ENCODE data around the gene ZNHIT3.

ZNHIT3 gene

GRCh38 chr17:36503456-36504155, 17.1 kb downstream of the ZNHIT3 start:
- Histone ChIP-seq H3K4me1 (ENCODE audit: control insufficient read depth, low read length) (no peaks in the 10 kb centered on the region), H3K4me3 (ENCODE audit: low read length) (no peak overlapping the region), H3K36me3 (ENCODE audit: control insufficient read depth, low read length) (peaks cover 81% of the 10 kb centered on the region), H3K27me3 (ENCODE audit: control insufficient read depth, low read length) (no peaks in the 10 kb centered on the region), H3K9me2 (replicated peaks; ENCODE audit: control insufficient read depth, low read length) (no peaks in the 10 kb centered on the region), H3K4me2 (ENCODE audit: low read length) (no peak overlapping the region), H3K27ac (ENCODE audit: low read depth, low read length) (no peak overlapping the region), H3F3A (ENCODE audit: control insufficient read depth, insufficient read depth) (0 out of 2 replicates have a peak, but pooled peaks cover 2% of the 10 kb centered on the region), H3K79me2 (ENCODE audit: control insufficient read depth, low read length) (no peaks in the 10 kb centered on the region), H3K9me3 (ENCODE audit: control insufficient read depth, insufficient read depth, low read length) (no peaks in the 10 kb centered on the region), H4K20me1 (ENCODE audit: control insufficient read depth, insufficient read depth, low read depth, low read length) (no peaks in the 10 kb centered on the region)
- no peak for TF ChIP-seq EZH2phosphoT487 (IDR thresholded peaks at IDR 0.05; ENCODE audit: borderline replicate concordance, low read length)
- TF ChIP-seq, protein P1, sequence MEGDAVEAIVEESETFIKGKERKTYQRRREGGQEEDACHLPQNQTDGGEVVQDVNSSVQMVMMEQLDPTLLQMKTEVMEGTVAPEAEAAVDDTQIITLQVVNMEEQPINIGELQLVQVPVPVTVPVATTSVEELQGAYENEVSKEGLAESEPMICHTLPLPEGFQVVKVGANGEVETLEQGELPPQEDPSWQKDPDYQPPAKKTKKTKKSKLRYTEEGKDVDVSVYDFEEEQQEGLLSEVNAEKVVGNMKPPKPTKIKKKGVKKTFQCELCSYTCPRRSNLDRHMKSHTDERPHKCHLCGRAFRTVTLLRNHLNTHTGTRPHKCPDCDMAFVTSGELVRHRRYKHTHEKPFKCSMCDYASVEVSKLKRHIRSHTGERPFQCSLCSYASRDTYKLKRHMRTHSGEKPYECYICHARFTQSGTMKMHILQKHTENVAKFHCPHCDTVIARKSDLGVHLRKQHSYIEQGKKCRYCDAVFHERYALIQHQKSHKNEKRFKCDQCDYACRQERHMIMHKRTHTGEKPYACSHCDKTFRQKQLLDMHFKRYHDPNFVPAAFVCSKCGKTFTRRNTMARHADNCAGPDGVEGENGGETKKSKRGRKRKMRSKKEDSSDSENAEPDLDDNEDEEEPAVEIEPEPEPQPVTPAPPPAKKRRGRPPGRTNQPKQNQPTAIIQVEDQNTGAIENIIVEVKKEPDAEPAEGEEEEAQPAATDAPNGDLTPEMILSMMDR (IDR thresholded peaks at IDR 0.05; ENCODE audit: low read depth, low read length, poor library complexity, severe bottlenecking) = no peak

DNA sequence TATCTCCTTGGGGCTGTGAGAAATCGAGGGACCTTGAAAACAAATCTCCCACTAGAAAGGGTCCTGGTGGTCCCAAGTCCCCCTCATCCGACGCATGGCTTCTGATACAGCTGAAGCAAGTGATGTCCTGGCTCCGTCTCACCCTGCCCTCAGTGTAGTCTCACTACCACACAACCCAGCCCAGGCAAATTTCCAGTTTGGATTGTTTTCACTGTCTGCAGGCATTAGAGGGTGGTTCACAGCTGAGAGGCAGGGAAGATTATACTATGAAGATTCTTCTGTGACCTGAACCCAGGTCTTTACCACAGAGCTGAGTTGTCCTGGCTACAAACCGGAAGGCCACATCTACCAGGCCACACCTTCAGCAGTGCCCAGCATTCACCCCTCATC, 17.7 kb downstream of the ZNHIT3 start:
- H3K27me3 ChIP-seq (ENCODE audit: control insufficient read depth, low read length) = no peaks in the 10 kb centered on the region
- no peaks in the 10 kb centered on the region for H3K9me3 ChIP-seq (ENCODE audit: control insufficient read depth, insufficient read depth, low read length)
- H3F3A ChIP-seq (ENCODE audit: control insufficient read depth, insufficient read depth) = 0 out of 2 replicates have a peak, but pooled peaks cover 2% of the 10 kb centered on the region
- no peak for TF ChIP-seq EZH2phosphoT487 (IDR thresholded peaks at IDR 0.05; ENCODE audit: borderline replicate concordance, low read length)
- TF ChIP-seq, protein P1 (IDR thresholded peaks at IDR 0.05; ENCODE audit: low read depth, low read length, poor library complexity, severe bottlenecking) = no peak
- no peaks in the 10 kb centered on the region for H3K4me1 ChIP-seq (ENCODE audit: control insufficient read depth, low read length)
- H3K27ac ChIP-seq (ENCODE audit: low read depth, low read length) = no peak overlapping the region
- H3K4me2 ChIP-seq (ENCODE audit: low read length) = no peak overlapping the region
- no peaks in the 10 kb centered on the region for H3K79me2 ChIP-seq (ENCODE audit: control insufficient read depth, low read length)
- no peak overlapping the region for H3K4me3 ChIP-seq (ENCODE audit: low read length)
- no peaks in the 10 kb centered on the region for H3K9me2 ChIP-seq (replicated peaks; ENCODE audit: control insufficient read depth, low read length)
- H3K36me3 ChIP-seq (ENCODE audit: control insufficient read depth, low read length) = peaks cover 81% of the 10 kb centered on the region
- H4K20me1 ChIP-seq (ENCODE audit: control insufficient read depth, insufficient read depth, low read depth, low read length) = no peaks in the 10 kb centered on the region

DNA sequence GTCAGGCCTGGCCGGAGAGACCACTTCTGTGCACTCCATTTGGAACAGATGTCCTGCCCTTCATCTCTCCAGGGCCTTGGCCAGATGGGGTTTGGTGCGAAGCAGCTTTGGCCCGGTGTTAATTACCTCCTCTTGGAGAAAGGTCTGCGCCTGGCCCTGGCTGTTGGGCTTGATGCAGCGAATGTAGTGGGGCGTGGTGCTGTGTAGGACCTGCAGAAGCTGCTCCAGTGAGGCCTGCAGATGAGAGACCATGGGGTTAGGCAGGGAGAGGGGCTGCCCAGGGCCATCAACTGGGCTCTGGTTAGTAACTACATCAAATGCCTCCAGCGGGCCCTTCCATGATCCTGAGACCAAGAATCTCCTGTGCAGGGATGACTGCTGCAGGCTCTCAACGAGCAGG, 18.7 kb downstream of the ZNHIT3 start:
- Histone ChIP-seq H3K27ac (ENCODE audit: low read depth, low read length) (no peak overlapping the region), H4K20me1 (ENCODE audit: control insufficient read depth, insufficient read depth, low read depth, low read length) (no peaks in the 10 kb centered on the region), H3K4me2 (ENCODE audit: low read length) (no peak overlapping the region), H3K79me2 (ENCODE audit: control insufficient read depth, low read length) (no peaks in the 10 kb centered on the region), H3K4me1 (ENCODE audit: control insufficient read depth, low read length) (no peaks in the 10 kb centered on the region), H3K27me3 (ENCODE audit: control insufficient read depth, low read length) (no peaks in the 10 kb centered on the region), H3K9me3 (ENCODE audit: control insufficient read depth, insufficient read depth, low read length) (no peaks in the 10 kb centered on the region), H3K36me3 (ENCODE audit: control insufficient read depth, low read length) (peaks cover 84% of the 10 kb centered on the region), H3K9me2 (replicated peaks; ENCODE audit: control insufficient read depth, low read length) (no peaks in the 10 kb centered on the region), H3K4me3 (ENCODE audit: low read length) (no peak overlapping the region), H3F3A (ENCODE audit: control insufficient read depth, insufficient read depth) (0 out of 2 replicates have a peak, but pooled peaks cover 2% of the 10 kb centered on the region)
- TF ChIP-seq, protein P1 (IDR thresholded peaks at IDR 0.05; ENCODE audit: low read depth, low read length, poor library complexity, severe bottlenecking) = no peak
- TF ChIP-seq EZH2phosphoT487 (IDR thresholded peaks at IDR 0.05; ENCODE audit: borderline replicate concordance, low read length) = no peak

All from DOHH2 (cell line).